HG03558 (cell line): ENCODE results near the gene GGT1.
"Not testable (repeated sequence)": the region's sequence is repeated elsewhere in the genome, so short reads cannot be mapped to it uniquely, and the experiment has no call there.

ENCODE experiments used
- ATAC-seq: cut with Tn5 transposase; IDR thresholded peaks from one replicate; pipeline ENCODE4 v1.9.1; 2021; ENCODE audit warnings: moderate number of reproducible peaks; ENCODE audit not compliant: unreplicated experiment; ENCODE audit errors: extremely low read depth

The GGT1 gene

DNA sequence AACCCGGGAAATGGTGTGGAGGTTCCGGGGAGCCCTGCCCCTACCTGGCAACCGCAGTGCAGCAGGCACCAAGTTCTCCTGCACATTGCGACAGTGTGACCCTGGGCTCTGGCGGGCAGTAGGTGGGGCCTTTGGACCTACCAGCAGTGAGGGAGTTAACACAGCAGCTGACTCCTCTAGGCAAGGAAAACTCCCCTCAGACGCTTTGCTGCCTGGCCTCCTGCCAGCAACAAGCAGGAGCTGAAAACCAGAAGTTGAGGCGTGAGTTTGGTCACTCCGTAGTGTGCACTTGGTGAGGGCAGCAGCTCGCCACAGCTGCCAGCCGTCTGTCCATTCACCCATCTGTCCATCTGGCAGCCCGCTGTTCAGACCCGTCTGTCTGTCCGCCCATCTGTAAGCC lies 29.6 kb downstream of the GGT1 start:
- not testable (repeated sequence) for ATAC-seq

DNA sequence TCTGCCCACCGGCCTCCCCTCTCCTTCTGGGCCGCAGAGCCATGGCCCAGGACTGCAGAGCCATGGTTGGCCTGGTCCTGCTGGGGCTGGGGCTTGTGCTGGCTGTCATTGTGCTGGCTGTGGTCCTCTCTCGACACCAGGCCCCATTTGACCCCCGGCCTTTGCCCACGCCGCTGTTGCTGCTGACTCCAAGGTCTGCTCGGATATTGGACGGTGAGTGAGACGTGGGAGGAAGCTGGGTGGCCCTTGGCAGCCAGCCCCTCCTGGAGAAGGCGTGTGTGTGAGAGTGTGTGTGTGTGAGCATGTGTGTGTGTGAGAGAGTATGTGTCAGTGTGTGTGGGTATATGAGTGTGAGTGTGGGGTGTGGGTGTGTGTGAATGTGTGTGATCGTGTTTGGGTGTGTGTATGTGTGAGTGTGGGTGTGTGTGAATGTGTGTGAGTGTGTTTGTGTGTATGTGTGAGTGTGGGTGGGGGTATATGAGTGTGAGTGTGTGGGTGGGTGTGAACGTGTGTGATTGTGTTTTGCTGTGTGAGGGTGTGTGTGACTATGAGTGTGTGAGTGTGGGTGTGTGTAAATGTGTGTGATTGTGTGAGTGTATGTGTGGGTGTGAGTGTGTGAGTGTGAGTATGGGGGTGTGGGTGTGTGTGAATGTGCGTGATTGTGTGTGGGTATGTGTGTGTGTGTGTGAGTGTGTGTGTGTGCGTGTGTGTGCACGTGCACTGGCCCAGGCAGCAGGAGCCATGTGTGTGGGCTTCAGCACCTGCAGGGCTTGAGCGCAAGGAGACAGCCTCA lies 30.4 kb downstream of the GGT1 start:
- ATAC-seq: not testable (repeated sequence)

DNA sequence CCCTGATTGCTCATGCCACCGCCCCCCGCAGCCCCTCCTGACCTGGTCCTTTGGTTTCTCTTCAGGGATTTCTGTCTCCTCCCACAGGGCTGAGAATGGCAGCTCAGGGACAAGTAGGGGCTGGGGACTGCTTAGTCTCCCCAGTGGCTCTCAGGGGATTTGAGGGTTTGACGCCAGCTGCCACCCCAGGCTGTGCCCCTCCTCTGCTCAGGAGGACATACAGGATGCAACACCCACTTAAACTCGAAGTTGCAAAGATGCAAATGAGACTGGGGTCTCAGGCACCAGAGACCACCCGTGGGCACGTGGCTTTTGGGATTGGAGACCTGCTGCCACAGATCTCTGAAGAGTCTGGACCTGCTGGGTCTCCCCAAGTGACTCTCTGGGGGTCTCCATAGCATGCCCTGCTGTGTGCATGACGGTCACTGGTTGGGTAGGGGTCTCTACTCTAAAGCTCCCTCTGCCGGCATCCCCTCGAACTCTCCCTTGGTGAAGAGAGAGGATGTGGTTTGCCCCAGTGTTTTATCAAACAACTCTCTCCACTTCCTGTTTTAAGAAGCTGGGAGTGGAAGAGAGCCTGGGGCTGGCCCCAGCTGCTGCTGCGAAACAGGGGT lies 31.9 kb downstream of the GGT1 start:
- ATAC-seq: not testable (repeated sequence)

DNA sequence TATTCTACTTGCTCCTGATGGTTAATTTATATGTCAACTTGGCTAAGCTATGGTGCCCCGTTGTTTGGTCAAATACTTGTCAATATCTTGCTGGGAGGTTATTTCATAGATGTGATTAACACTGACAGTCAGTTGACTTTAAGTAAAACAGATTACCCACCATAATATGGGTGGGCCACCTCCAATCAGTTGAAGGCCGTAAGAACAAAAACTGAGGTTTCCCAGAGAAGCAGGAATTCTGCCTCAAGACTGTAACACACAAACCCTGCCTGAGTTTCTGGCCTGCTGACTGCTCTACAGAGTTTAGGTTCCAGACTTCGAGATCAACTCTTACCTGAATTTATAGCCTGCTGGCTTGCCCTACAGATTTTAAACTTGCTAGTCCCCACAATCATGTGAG lies 33.5 kb downstream of the GGT1 start:
- ATAC-seq: not testable (repeated sequence)

DNA sequence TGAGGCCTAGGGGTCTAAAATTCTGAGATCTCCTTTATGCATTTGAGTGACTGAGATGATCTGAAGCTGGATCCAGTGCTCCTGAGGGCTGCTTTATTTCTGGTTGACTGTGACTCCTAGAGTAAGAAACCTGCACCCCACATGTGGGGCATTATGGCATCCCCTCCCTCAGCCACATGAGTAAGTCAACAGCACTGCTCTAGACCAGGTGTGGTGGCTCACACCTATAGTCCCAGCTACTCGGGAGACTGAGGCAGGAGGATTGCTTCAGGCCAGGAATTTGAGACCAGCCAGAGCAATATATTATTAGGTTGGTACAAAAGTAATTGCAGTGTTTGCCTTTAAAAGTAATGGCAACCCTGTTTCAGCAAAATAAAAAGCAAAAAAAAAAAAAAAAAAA lies 39.3 kb downstream of the GGT1 start:
- ATAC-seq: not testable (repeated sequence)

DNA sequence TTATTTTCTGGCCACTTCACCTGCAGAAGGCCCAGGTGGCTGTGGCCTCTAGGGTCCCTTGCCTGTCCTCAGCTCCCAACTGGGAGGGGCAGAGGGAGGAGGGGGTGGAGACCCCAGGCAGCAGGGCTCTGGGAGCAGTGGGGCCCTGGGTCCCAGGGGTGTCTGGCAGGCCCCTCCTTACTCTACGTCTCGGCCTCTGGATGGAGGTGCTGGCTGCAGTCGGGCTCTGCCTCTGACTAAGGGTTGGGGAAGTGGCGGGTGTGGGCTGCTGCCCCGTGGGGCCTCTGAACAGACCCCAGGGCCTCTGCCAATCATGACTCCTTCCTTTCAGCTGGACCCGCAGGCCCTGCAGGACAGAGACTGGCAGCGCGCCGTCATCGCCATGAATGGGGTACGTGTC lies 41.4 kb downstream of the GGT1 start:
- not testable (repeated sequence) for ATAC-seq

DNA sequence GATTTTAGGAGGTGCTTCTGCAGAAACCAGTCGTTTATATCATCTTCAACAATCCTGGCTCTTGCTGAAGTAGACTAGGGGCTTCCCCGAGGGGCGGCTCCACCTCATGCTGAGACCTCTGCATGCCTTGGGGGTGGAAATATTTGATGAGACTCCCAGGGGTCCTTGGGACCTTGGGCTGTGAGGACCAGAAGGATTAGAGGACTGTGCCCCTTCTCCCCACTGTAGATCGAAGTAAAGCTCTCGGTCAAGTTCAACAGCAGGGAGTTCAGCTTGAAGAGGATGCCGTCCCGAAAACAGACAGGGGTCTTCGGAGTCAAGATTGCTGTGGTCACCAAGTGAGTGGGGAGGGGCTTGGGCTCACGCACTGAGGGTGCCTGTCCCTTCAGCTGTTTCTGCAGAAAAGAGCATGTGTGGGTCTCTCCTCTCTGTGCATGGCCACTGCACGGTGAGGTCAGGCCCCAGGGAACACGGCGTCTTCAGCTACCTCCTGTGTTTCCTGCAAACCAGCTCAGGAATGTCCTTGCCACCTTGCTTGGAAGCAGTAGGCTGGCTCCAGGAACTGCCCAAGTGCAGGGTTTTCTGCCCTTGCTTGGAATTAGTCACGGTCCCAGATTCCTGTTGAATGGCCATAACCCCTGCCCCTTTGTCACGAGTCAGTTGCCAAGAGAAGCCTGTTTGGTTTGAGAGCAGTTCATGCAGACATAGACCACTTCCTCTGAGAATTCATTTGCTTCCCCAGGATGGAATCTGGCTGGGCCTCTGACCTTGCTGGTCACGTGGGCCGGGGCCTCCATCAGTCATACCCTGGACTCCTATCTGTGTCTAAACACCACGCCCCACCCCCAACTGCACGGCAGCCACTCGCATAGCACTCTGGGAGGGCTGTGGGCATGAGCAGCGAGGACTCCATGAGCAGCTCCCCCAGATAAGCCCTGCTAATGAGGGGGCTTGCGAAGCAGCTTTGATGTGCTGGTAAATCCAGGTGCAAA lies 42.7 kb downstream of the GGT1 start:
- not testable (repeated sequence) for ATAC-seq

DNA sequence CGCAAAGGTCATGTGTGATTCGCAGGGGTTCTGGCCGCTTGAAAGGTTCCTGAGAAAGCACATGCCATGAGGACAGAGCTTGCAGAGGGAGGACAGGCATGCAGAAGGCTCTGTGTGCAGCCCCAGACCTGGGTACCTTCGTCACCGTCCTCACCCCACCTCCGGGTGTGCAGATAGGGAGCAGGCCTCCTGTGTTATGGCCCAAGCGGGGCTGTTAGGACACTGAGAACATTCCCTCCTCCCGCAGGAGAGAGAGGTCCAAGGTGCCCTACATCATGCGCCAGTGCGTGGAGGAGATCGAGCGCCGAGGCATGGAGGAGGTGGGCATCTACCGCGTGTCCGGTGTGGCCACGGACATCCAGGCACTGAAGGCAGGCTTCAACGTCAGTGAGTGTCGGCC lies 43.8 kb downstream of the GGT1 start:
- ATAC-seq: not testable (repeated sequence)

DNA sequence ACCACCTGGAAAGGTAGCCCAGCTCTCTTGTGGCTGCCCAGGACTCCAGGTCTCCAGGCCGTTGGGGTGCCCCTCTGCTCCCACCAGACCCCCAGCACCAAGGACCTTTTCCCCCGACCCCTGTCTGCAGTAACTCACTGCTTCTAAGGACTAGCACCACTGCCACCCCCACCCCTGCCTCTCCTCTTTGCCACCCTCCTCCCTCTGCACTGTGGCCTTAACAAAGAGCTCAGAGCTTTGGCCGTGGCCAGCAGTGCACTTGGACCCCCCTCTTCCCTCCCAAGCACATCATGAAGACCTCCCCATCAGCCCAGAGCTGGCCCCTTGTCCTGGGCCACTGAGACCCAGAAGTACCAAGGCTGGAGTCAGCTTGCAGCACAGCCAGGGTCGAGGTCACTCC lies 46.4 kb downstream of the GGT1 start:
- ATAC-seq: not testable (repeated sequence)

DNA sequence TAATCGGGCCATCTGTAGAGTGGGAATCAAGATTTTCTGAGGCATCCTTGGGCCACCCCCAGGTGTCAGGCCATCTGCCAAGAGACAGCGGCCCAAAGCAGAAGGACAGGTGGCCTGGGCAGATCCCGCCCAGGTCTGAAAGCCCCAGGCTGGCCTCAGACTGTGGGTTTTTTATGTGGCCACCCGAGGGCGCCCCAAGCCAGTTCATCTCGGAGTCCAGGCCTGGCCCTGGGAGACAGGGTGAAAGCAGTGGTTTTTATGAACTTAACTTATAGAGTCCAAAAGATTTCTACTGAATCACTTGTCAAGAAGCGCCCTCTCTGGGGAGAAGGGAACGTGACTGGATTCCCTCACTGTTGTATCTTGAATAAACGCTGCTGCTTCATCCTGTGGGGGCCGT lies 47.9 kb downstream of the GGT1 start:
- not testable (repeated sequence) for ATAC-seq

DNA sequence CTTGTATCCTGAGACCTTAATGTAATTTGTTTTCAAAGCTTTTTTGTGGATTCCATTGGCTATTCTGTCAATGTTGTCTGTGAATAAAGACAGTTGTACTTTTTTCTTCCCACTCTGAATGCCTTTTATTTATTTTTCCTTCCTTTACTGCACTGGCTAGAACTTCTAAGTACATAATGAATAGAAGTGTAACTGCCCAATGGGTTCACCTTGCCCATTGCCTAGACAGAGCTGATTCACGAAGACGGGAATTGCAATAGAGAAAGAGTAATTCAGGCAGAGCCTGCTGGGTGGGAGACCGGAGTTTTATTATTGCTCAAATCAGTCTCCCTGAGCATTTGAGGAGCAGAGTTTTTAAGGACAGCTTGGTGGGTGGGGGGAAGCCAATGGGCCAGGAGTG lies 62.4 kb downstream of the GGT1 start:
- ATAC-seq: not testable (repeated sequence)

DNA sequence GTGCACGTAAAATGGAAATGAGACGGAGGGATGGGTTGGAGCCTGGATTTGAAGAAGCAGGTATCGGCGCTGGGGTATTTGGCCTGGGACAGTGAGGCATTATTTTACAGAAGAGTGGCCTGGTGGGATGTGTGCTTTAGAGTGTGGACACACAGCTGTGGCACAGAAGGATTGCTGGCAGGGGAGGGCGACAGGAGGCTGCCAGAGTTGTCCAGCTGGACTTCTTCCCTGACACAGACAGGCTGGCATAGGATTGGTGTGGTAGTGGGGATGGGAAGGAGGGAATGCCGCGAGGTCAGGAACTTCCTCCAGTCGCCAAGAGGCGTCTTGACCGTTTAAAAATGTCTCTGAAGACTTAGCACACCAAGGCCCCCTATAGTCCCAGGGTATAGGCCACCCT lies 64.9 kb downstream of the GGT1 start:
- not testable (repeated sequence) for ATAC-seq

DNA sequence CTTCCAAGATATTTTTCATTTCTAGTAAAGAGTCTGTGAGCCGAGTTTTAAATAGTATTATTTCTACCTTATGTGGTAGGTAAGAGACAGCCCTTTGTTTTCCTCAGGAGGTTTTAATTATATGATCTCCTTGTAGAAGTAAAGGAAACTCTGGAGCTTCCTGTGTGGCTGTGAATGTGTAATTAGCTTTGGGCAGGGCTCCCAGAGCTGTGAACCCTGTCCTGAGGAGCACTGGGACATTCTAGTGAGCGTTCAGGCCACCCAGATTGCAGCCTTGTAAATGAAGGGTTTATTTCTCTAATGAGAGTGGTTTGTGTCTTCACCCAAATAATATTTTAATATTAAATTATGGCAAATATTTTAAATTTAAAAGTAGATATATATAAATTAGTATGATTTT lies 69.5 kb downstream of the GGT1 start:
- ATAC-seq: not testable (repeated sequence)
